AG04450 (cell line): ENCODE results near the gene TAS2R41. TPM values are rescaled to one million over a fixed set of nuclear protein-coding genes. Genes with fewer than 3 reads are reported as not detected.

Source experiments
- CTCF ChIA-PET: fragments of 300-600, 350-600 bp; formaldehyde crosslinking; extraction: SDS; loops from one replicate; lab custom pipeline; 2022; ENCODE audit warnings: antibody characterized with exemption, inconsistent platforms; lab: Charles Lee
- POLR2A ChIA-PET: fragments of 350-600 bp; formaldehyde crosslinking; extraction: SDS; loops from one replicate; lab custom pipeline; 2021; ENCODE audit warnings: antibody characterized with exemption, inconsistent platforms; lab: Yijun Ruan, JAX
- DNase-seq: peaks from one replicate; pipeline ENCODE4 v3.0.0-alpha.2; 2011; ENCODE audit warnings: low read depth, low spot score
- H3K27ac ChIP-seq: one replicate; pipeline ENCODE4 v1.5.1; 2012; ENCODE audit warnings: low read depth, low read length, control low read depth
- H3K27me3 ChIP-seq: one replicate; pipeline ENCODE4 v1.6.0; 2012; ENCODE audit warnings: low read length; ENCODE audit not compliant: control insufficient read depth, insufficient read depth
- H3K4me3 ChIP-seq: 2 replicates; pipeline ENCODE4 v1.5.1; 2011; ENCODE audit warnings: mild to moderate bottlenecking, low read depth, low read length, control low read depth
- H3K9me3 ChIP-seq: 2 replicates; pipeline ENCODE4 v1.5.1; 2012; ENCODE audit warnings: low read length; ENCODE audit not compliant: control insufficient read depth, insufficient read depth
- CTCF ChIP-seq: IDR thresholded peaks from 2 replicates; pipeline ENCODE4 v1.5.1; 2011; ENCODE audit warnings: low read depth, low read length, control low read depth, inconsistent platforms
- polyA plus RNA-seq: library from polyadenylated mRNA; depleted of rRNA; stranded (reverse); fragments of >200 nt; gene quantifications from 2 replicates; pipeline ENCODE4 v1.2.3, GENCODE V29; 2011

TAS2R41 gene
- polyA plus RNA-seq, 1 experiment, result not detected

DNA sequence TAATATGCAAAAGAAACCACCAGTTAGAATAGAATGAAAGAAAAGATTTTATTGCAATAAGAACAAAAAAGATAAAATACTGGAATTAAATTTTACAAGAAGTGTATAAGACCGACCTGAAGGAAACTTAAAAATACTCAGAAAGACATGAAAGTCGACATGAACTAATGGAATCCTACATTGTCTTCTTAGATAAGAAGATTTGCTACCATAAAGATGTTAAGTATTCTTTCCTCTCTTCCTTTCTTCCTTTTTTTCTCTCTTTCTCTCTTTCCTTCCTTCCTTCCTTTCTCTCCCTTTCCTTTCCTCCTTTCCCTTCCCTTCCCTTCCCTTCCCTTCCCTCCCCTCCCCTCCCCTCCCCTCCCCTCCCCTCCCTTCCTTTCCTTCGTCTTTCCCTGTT, 27.9 kb upstream of the TAS2R41 start:
- CTCF ChIA-PET, result no interaction called here
- no peak for TF ChIP-seq CTCF
- no peak for DNase-seq
- Histone ChIP-seq H3K9me3 (no peaks in the 10 kb centered on the region), H3K27ac (no peak overlapping the region), H3K27me3 (peaks cover 4% of the 10 kb centered on the region), H3K4me3 (no peak overlapping the region)
- POLR2A ChIA-PET, result no interaction called here

- CTCF ChIA-PET, result interaction anchor here (1.0 kb wide), 1 partner anchor 71 kb away, joined by 4 read pairs; no protein-coding TSS in a partner anchor
- no peak overlapping the region for H3K4me3 ChIP-seq
- TF ChIP-seq CTCF, result no peak
- no peak for DNase-seq
- POLR2A ChIA-PET, result no interaction called here
- peaks cover 4% of the 10 kb centered on the region for H3K27me3 ChIP-seq
- H3K9me3 ChIP-seq, result no peaks in the 10 kb centered on the region
- no peak overlapping the region for H3K27ac ChIP-seq
These were observed 26.6 kb upstream of the TAS2R41 start for GRCh38 chr7:143451122-143451521.

DNA sequence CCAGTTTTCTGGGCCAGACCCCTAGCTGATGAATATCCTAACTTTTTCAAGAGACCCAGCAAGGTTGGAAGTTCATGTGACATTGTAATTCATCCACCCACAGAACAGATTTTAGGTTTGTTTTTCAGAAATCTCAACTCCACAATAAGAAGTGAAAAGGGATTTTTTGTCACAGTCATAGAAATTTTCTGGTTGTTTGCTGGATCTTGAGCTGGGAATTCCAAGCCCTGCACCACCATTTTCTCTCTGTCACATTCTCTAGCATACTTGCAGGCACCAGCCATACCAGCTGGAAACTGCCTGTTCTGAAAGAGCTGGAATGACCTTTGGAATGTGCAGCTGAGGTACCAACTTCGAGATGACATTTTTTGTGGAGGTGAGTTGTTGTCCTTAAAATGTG, 25.9 kb upstream of the TAS2R41 start:
- peaks cover 4% of the 10 kb centered on the region for H3K27me3 ChIP-seq
- ChIA-PET POLR2A (no interaction called here), CTCF (interaction anchor here (0.7 to 1.0 kb wide), 2 partner anchors 35 to 71 kb away, joined by 4 read pairs; no protein-coding TSS in a partner anchor)
- no peak for DNase-seq
- no peaks in the 10 kb centered on the region for H3K9me3 ChIP-seq
- H3K27ac ChIP-seq, result no peak overlapping the region
- no peak overlapping the region for H3K4me3 ChIP-seq
- TF ChIP-seq CTCF, result no peak

DNA sequence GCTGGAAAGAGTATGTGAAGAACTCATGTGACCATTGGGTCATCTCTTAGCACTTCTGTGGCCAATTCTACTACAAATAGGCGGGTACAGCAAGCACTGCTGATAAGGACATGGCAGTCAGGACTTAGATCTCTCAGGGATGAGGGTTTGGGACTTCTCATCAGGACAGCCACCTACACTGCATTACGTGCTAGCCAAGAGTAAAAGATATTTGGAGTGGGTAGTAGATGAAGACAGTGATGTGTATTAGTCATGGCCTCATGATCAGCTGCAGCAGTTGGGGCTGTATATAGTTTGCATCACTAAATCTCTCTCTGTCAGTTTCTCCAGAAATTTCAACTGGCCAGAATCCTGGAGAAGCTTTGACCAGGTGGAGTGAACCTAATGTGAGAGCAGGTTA, 25.2 kb upstream of the TAS2R41 start:
- POLR2A ChIA-PET, result no interaction called here
- TF ChIP-seq CTCF, result no peak
- CTCF ChIA-PET, result interaction anchor here (0.7 kb wide), 1 partner anchor 35 kb away, joined by 4 read pairs; no protein-coding TSS in a partner anchor

DNA sequence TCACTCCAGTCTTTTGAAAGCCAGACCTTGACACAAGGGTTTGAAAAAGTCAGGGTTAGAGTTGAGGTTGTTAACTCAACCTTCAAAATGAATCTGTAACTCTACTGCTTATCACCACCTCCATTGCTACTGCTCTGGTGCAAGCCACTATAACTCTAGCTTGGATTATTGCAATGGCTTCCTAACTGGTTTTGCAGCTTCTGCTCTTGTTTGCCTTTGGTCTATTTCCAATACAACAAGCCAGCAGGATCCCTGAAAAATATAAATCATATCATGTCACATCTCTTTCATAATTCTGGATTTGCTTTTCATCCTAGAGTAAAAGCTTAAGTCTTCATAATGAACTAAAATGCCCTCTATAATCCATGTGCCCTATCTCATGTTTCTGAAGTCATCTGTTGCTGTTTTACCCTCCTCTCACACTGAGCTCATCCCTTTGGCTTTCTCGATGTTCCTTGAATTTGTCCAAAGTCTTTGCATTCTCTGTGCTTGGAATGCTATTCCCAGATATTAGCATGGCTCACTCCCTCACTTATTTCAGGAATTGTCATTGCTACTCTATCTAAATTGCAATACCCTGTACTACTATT, 23.5 kb upstream of the TAS2R41 start:
- ChIA-PET CTCF (interaction anchor here (0.6 to 1.4 kb wide), 3 partner anchors 214 to 1108 kb away, joined by 3 to 10 read pairs (median 5); no protein-coding TSS in a partner anchor), POLR2A (no interaction called here)

More for the DNA sequence above, 25.2 kb upstream of the TAS2R41 start:
- H3K9me3 ChIP-seq, result no peaks in the 10 kb centered on the region
- H3K4me3 ChIP-seq, result no peak overlapping the region
- no peak for DNase-seq
- peaks cover 2% of the 10 kb centered on the region for H3K27me3 ChIP-seq
- no peak overlapping the region for H3K27ac ChIP-seq

More for the DNA sequence above, 23.5 kb upstream of the TAS2R41 start:
- no peaks in the 10 kb centered on the region for H3K9me3 ChIP-seq
- TF ChIP-seq CTCF, result no peak
- no peak for DNase-seq
- H3K4me3 ChIP-seq, result no peak overlapping the region
- H3K27me3 ChIP-seq, result no peaks in the 10 kb centered on the region
- no peak overlapping the region for H3K27ac ChIP-seq
